Upper lobe of right lung (tissue), 1 donor: ENCODE data around the gene SSU72. TPM values are rescaled to one million over a fixed set of nuclear protein-coding genes. Genes with fewer than 3 reads are reported as not detected.

Experiments used
- ATAC-seq: fragments of 200-7000 bp; cut with Tn5 transposase; one replicate; pipeline ENCODE4 v1.9.1; 2020; ENCODE audit warnings: mild to moderate bottlenecking, moderate library complexity
- DNase-seq: peaks from one replicate; pipeline ENCODE4 v3.0.0-alpha.2; 2020
- H3K27ac ChIP-seq: fragments of 200-600 bp; one replicate; pipeline ENCODE4 v1.8.0; 2022
- H3K27me3 ChIP-seq: fragments of 200-600 bp; one replicate; pipeline ENCODE4 v1.8.0; 2022; ENCODE audit warnings: mild to moderate bottlenecking
- H3K36me3 ChIP-seq: fragments of 200-600 bp; one replicate; pipeline ENCODE4 v1.8.0; 2022
- H3K4me1 ChIP-seq: fragments of 200-600 bp; one replicate; pipeline ENCODE4 v1.8.0; 2022
- H3K4me3 ChIP-seq: fragments of 200-600 bp; one replicate; pipeline ENCODE4 v1.8.0; 2022; ENCODE audit warnings: mild to moderate bottlenecking
- H3K9me3 ChIP-seq: fragments of 200-600 bp; one replicate; pipeline ENCODE4 v1.8.0; 2022
- intact Hi-C: fragments of 100-400 bp; cut with DNase I; formaldehyde crosslinking; loops from one replicate; pipeline ENCODE4 v1.11.0; 2022
- total RNA-seq: library from RNA; stranded (reverse); fragmentation: NEBNext Ultra II Directional; extraction: Animal tissue kit (Norgen Biotek cat#: 25700); gene quantifications from one replicate; pipeline ENCODE4 v1.2.1, GENCODE V29; 2021
- TF ChIP-seq, protein P1 (sequence below): fragments of 200-600 bp; IDR thresholded peaks from one replicate; pipeline ENCODE4 v1.8.0; 2022; ENCODE audit warnings: antibody characterized with exemption
- donor health status: DM: no; HTN: yes; CAD: no; lungs with severe emphysema.

Gene SSU72
- total RNA-seq, 1 donor from 2014 or later, result 125 TPM

DNA sequence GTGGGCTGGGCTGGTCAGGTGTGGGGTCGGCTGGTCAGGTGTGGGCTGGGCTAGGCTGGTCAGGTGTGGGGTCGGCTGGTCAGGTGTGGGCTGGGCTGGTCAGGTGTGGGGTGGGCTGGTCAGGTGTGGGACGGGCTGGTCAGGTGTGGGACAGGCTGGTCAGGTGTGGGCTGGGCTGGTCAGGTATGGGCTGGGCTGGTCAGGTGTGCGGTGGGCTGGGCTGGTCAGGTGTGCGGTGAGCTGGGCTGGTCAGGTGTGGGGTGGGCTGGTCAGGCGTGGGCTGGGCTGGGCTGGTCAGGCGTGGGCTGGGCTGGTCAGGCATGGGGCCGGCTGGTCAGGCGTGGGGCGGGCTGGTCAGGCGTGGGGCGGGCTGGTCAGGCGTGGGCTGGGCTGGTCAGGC is 31.6 kb upstream of the SSU72 start:
- intact Hi-C loops, result no loop called here
- TF ChIP-seq, protein P1, sequence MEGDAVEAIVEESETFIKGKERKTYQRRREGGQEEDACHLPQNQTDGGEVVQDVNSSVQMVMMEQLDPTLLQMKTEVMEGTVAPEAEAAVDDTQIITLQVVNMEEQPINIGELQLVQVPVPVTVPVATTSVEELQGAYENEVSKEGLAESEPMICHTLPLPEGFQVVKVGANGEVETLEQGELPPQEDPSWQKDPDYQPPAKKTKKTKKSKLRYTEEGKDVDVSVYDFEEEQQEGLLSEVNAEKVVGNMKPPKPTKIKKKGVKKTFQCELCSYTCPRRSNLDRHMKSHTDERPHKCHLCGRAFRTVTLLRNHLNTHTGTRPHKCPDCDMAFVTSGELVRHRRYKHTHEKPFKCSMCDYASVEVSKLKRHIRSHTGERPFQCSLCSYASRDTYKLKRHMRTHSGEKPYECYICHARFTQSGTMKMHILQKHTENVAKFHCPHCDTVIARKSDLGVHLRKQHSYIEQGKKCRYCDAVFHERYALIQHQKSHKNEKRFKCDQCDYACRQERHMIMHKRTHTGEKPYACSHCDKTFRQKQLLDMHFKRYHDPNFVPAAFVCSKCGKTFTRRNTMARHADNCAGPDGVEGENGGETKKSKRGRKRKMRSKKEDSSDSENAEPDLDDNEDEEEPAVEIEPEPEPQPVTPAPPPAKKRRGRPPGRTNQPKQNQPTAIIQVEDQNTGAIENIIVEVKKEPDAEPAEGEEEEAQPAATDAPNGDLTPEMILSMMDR, result no peak
- Histone ChIP-seq H3K27me3 (no peaks in the 10 kb centered on the region), H3K27ac (no peak overlapping the region), H3K4me3 (no peak overlapping the region), H3K9me3 (no peaks in the 10 kb centered on the region), H3K36me3 (no peaks in the 10 kb centered on the region), H3K4me1 (peaks cover 8% of the 10 kb centered on the region)
- no peak for ATAC-seq
- DNase-seq, result no peak

DNA sequence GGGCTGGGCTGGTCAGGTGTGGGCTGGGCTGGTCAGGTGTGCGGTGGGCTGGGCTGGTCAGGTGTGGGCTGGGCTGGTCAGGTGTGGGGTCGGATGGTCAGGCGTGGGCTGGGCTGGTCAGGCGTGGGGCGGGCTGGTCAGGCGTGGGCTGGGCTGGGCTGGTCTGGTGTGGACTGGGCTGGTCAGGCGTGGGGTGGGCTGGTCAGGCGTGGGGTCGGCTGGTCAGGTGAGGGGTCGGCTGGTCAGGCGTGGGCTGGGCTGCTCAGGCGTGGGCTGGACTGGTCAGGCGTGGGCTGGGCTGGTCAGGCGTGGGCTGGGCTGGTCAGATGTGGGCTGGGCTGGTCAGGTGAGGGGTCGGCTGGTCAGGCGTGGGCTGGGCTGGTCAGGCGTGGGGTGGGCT is 31.1 kb upstream of the SSU72 start:
- intact Hi-C loops, result no loop called here
- no peak for DNase-seq
- H3K36me3 ChIP-seq, result no peaks in the 10 kb centered on the region
- peaks cover 5% of the 10 kb centered on the region for H3K4me1 ChIP-seq
- H3K27me3 ChIP-seq, result peaks cover 3% of the 10 kb centered on the region
- no peak overlapping the region for H3K4me3 ChIP-seq
- TF ChIP-seq, protein P1, result no peak
- no peak overlapping the region for H3K27ac ChIP-seq
- H3K9me3 ChIP-seq, result no peaks in the 10 kb centered on the region
- ATAC-seq, result no peak

DNA sequence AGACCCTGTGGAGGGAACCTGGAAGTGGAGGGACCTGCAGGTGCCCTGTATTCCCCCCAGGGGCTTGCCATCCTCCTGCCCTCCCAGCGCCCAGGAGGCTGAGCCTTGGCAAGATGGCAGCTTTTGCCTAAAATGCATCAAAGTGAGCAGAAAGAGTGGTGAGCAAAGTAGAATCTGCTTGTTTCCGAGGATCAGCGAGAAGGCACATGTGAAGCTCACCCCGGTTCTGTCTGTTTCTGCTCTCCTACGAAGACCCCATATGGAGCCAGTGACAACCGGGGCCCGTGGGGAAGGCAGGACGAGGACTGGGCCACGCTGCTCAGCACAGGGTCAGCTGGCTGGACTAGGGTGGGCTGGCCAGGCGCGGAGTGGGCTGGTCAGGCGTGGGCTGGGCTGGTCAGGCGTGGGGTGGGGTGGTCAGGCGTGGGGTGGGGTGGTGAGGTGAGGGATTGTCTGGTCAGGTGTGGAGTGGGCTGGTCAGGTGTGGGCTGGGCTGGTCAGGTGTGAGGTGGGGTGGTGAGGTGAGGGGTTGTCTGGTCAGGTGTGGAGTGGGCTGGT is 30.4 kb upstream of the SSU72 start:
- DNase-seq (peak; percentile 61), ATAC-seq (no peak)
- Histone ChIP-seq H3K27ac (no peak overlapping the region), H3K27me3 (peaks cover 9% of the 10 kb centered on the region), H3K4me3 (no peak overlapping the region), H3K9me3 (no peaks in the 10 kb centered on the region), H3K4me1 (peaks cover 5% of the 10 kb centered on the region), H3K36me3 (no peaks in the 10 kb centered on the region)
- intact Hi-C loops, result no loop called here
- TF ChIP-seq, protein P1, result no peak

DNA sequence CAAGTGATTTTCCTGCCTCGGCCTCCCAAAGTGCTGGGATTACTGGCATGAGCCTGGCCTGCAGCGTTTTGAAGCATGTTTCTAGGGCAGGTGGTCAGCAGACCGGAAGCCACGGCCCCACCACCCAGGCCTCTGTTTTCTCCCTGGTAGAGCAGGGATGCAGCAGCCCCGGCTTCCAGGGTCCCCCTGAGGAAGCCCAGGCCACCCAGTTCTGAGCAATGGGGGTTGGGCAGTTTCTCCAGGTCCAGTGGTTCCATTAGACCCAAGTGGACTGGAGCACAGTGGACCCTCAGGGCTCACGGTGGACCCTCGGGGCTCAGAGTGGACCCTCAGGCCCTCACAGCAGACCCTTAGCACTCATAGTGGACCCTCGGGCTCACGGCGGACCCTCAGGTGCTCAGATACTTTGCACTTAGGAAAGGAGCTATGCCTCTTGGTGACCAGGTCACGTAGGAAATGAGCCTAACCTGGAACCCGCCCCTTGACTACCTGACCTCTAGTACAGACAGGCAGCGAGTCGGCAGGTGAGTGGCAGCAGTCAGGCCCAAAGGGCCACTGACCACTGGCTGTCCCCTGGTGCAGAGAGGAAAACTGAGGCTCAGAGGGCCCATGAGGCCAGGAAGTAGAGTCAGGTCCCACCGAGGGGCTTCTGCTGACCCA is 29.8 kb upstream of the SSU72 start:
- intact Hi-C loops, result no loop called here
- Histone ChIP-seq H3K36me3 (no peaks in the 10 kb centered on the region), H3K9me3 (no peaks in the 10 kb centered on the region), H3K27me3 (peaks cover 9% of the 10 kb centered on the region), H3K27ac (no peak overlapping the region), H3K4me3 (no peak overlapping the region), H3K4me1 (peaks cover 5% of the 10 kb centered on the region)
- no peak for DNase-seq
- no peak for ATAC-seq
- TF ChIP-seq, protein P1, result no peak

DNA sequence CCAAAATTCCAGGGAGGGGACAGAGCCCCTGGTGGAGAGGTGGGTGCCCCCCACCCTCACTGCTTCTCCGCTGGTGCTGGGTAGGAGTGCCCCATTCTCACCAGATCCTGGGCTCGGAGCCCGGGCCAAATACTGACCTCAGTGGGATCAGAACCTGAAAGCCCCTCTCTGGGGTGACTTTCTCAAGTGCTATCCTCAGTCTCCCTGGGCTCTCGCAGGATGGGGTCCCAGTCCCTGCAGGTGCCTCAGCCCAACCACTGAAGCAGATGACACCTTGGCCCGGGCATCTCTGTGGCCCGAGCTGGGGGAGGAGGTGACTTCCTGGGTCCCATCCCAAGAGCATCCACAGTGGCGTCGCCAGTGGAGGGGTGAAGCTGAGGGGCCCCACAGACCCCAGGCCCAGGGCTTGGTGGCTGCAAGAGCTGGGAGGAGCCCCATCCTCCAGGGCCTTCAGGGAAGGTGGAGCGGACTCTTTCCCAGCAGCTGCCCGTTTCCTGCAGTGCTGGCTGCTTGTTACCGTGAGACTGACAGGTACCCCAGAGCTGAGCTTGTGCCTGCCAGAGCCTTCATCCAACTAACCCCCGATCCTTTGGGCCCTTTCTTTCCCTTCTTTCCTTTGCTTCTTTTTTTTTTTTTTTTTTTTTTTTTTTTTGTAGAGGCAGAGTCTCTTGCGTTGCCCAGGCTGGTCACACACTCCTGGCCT is 29.2 kb upstream of the SSU72 start:
- H3K9me3 ChIP-seq, result no peaks in the 10 kb centered on the region
- TF ChIP-seq, protein P1, result no peak
- peaks cover 15% of the 10 kb centered on the region for H3K27me3 ChIP-seq
- no peak overlapping the region for H3K4me3 ChIP-seq
- no peak overlapping the region for H3K27ac ChIP-seq
- intact Hi-C loops, result no loop called here
- ATAC-seq (no peak), DNase-seq (peak; percentile 62)
- no peaks in the 10 kb centered on the region for H3K36me3 ChIP-seq
- peaks cover 10% of the 10 kb centered on the region for H3K4me1 ChIP-seq
